Uterus (tissue), 4 donors: Measurements from ENCODE around the gene TSGA10IP. TPM values are rescaled to one million over a fixed set of nuclear protein-coding genes. Genes with fewer than 3 reads are reported as not detected.

Experiments used
- DNase-seq, 2 donors: peaks; one replicate each; pipeline ENCODE4 v3.0.0-alpha.2; 2019 to 2020
- H3K27ac ChIP-seq, 2 donors: fragments of 200-600 bp; sonication (generic); 1 replicate in 1 of 2; 2 replicates in 1 of 2; pipeline ENCODE4 v1.5.1; 2016 to 2018
- H3K27me3 ChIP-seq, 2 donors: fragments of 200-600 bp; sonication (generic); one replicate each; pipeline ENCODE4 v1.5.1; 2018 to 2019; ENCODE audit warnings: control low read depth in 1 of 2
- H3K36me3 ChIP-seq, 2 donors: fragments of 200-600 bp; sonication (generic); one replicate each; pipeline ENCODE4 v1.5.1; 2019; ENCODE audit warnings: control low read depth in 1 of 2
- H3K4me1 ChIP-seq, 2 donors: fragments of 200-600 bp; sonication (generic); one replicate each; pipeline ENCODE4 v1.5.1; 2018 to 2019; ENCODE audit warnings: control low read depth in 1 of 2
- H3K4me3 ChIP-seq, 2 donors: fragments of 200-600 bp; sonication (generic); 1 replicate in 1 of 2; 2 replicates in 1 of 2; pipeline ENCODE4 v1.5.1; 2018 to 2019; ENCODE audit warnings: mild to moderate bottlenecking in 1 of 2
- H3K9me3 ChIP-seq, 2 donors: fragments of 200-600 bp; sonication (generic); one replicate each; pipeline ENCODE4 v1.5.1; 2019; ENCODE audit warnings: control low read depth in 1 of 2
- CTCF ChIP-seq, 4 experiments: fragments of 200-600 bp in 2 of 4; fragments of 450-650 bp in 2 of 4; sonication (generic) in 2 of 4; IDR thresholded peaks; one replicate each; pipeline ENCODE4 v1.5.1; 2016 to 2019; ENCODE audit warnings: antibody characterized with exemption in 4 of 4, mild to moderate bottlenecking in 2 of 4, moderate library complexity in 1 of 4
- POLR2A ChIP-seq, 2 donors: fragments of 450-650 bp; IDR thresholded peaks; one replicate each; pipeline ENCODE4 v1.6.1; 2016; ENCODE audit warnings: antibody characterized with exemption in 2 of 2, mild to moderate bottlenecking in 1 of 2, moderate library complexity in 1 of 2
- intact Hi-C: fragments of 100-400 bp; cut with DNase I; formaldehyde crosslinking; loops from one replicate; pipeline ENCODE4 v1.15.1; 2023; ENCODE audit warnings: low total_unique reads
- total RNA-seq, 4 donors: library from RNA; depleted of rRNA in 3 of 4; stranded (reverse); fragments of >200 nt in 3 of 4; gene quantifications; one replicate each; pipeline versions ENCODE4 v1.1.0 to v1.2.4, GENCODE V29; 2014 to 2023
- donor health status: DM: yes; HTN: yes; CAD: no.

Gene TSGA10IP
- total RNA-seq, 4 donors from 2014 or later: not detected

- H3K4me3 ChIP-seq: no peak overlapping the region
- H3K27ac ChIP-seq: no peak overlapping the region
- no peaks in the 10 kb centered on the region for H3K27me3 ChIP-seq
- TF ChIP-seq CTCF (IDR thresholded peaks at IDR 0.05) (no peak), POLR2A (IDR thresholded peaks at IDR 0.05) (no peak)
- no peak for DNase-seq
- no peaks in the 10 kb centered on the region for H3K4me1 ChIP-seq
- no peaks in the 10 kb centered on the region for H3K9me3 ChIP-seq
- no peaks in the 10 kb centered on the region for H3K36me3 ChIP-seq
- intact Hi-C loops: no loop called here
Observed at GRCh38 chr11:65983589-65983987, 38.3 kb downstream of the TSGA10IP start.

DNA sequence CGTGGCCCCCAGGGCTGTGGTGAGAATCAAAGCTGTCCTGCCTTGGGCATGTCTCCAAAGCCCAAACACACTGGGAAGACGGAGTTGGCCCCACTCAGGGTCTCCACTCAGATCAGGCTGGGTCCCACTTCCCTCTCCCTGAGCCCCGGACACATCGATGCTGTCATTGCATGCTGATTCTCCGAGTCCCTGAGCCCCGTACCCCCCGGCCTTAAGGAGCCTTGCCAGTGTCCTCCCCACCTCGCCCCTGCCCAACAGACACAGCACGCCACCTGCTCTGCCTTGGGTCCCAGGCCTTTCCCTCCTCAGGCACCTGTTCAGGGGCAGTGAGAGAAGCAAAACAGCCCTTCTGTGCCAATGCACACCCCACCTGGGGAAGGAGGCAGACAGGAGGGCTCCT, 42.1 kb downstream of the TSGA10IP start:
- Histone ChIP-seq H3K27ac (no peak overlapping the region), H3K9me3 (no peaks in the 10 kb centered on the region), H3K27me3 (no peaks in the 10 kb centered on the region), H3K36me3 (no peaks in the 10 kb centered on the region), H3K4me1 (no peaks in the 10 kb centered on the region), H3K4me3 (no peak overlapping the region)
- no peak for DNase-seq
- intact Hi-C loops: loop anchor here (5.0 kb wide), 1 partner anchor 105 kb away; no protein-coding TSS in a partner anchor
- TF ChIP-seq POLR2A (IDR thresholded peaks at IDR 0.05) (no peak), CTCF (IDR thresholded peaks at IDR 0.05) (no peak)

DNA sequence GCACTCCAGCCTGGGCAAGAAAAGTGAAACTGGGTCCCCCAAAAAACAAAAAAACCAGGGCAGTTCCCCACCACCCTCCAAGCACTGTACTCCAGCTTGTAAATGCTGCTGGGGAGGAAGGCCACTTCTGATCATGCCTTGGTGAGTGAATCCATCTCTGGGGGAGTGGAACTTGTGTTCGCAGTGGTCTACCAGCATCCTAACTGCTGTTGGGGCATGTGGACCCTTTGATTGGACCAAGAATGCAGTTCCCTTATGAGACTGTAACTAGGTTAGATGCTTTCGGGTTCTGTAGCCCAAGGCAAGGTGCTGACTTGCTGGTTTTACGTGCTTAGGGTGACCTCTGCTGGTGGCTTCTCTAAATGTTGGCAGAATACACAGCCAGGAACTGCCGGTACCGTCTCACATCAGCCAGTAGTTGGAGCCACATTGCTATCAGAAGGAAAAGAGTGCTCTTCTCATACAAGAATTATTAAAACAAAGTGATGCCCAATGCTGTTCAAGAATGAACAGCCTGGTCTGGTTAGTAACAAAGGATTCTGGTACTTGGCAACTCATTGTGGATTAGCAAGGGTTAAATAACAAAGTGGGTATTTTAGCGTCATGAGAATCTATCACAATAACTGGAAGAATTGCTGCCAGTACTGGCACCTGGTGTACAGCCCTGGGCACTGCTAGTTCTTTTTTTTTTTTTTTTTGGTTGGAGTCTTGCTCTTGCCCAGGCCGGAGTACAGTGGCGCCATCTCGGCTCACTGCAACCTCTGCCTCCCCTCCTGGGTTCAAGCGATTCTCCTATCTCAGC, 43.7 kb downstream of the TSGA10IP start:
- no peaks in the 10 kb centered on the region for H3K27me3 ChIP-seq
- intact Hi-C loops: loop anchor here (5.0 kb wide), 1 partner anchor 107 kb away; no protein-coding TSS in a partner anchor
- H3K27ac ChIP-seq: no peak overlapping the region
- H3K4me1 ChIP-seq: no peaks in the 10 kb centered on the region
- DNase-seq: peak; percentile 89 to 92
- H3K9me3 ChIP-seq: no peaks in the 10 kb centered on the region
- TF ChIP-seq CTCF (IDR thresholded peaks at IDR 0.05) (peak; percentile 89 to 99 (median 96)), POLR2A (IDR thresholded peaks at IDR 0.05) (peak in 1 of 2 donors; percentile 27)
- H3K36me3 ChIP-seq: no peaks in the 10 kb centered on the region
- no peak overlapping the region for H3K4me3 ChIP-seq

GRCh38 chr11:65992056-65992455, 46.8 kb downstream of the TSGA10IP start:
- Histone ChIP-seq H3K27ac (no peak overlapping the region), H3K4me3 (no peak overlapping the region), H3K9me3 (no peaks in the 10 kb centered on the region), H3K27me3 (no peaks in the 10 kb centered on the region), H3K36me3 (no peaks in the 10 kb centered on the region), H3K4me1 (no peaks in the 10 kb centered on the region)
- DNase-seq: no peak
- intact Hi-C loops: no loop called here
- TF ChIP-seq CTCF (IDR thresholded peaks at IDR 0.05) (no peak), POLR2A (IDR thresholded peaks at IDR 0.05) (no peak)

DNA sequence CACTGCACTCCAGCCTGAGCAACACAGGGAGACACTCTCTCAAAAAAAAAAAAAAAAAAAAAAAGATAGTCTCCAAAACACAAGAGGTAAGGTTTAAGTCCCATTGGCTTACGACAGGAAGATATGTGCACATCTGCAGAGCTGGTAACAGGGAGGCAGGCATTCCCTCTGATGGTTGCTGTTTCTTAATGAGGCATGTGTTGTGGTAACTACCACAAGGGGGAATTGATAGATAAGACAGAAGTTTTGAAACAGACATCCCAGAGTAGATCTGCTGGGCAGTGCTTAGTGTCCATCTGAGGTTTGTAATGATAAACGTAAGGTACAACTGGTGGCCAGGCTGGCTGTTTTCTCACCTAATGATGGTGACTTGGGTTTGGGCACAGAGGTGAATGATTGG, 52.0 kb downstream of the TSGA10IP start:
- Histone ChIP-seq H3K9me3 (no peaks in the 10 kb centered on the region), H3K4me3 (no peak overlapping the region), H3K36me3 (no peaks in the 10 kb centered on the region), H3K27me3 (no peaks in the 10 kb centered on the region), H3K4me1 (peaks cover 3% of the 10 kb centered on the region in 2 donors), H3K27ac (no peak overlapping the region)
- no peak for TF ChIP-seq CTCF (IDR thresholded peaks at IDR 0.05)
- no peak for DNase-seq
- intact Hi-C loops: no loop called here
